ENCODE results near the gene C1orf141.
"Not testable (repeated sequence)": the region's sequence is repeated elsewhere in the genome, so short reads cannot be mapped to it uniquely, and the experiment has no call there.

Gene C1orf141

DNA sequence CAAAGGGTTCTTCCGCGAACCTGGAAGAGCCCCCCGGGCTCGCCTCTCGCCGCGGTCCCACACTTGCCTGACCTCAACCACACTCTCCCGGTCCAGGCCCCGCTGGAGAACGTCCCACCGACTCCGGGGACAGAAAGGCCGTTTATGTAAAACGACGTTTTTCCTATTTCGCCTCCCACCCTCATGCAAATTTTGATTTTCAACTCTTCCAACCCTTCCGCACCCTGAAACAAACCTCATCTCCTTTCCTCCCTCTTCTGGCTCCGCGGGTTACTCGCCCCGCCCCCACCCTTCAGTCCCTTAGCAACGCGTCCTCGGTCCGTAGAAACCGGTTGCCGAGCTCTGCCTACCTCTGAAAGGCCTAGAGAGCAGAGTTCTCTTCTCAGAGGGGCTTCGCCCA, at the start of gene C1orf141:
TSS of gene C1orf141 (minus strand) at position 276 of the 400 bp plus-strand sequence. CDS start 7,730 bp downstream, outside the sequence.
- peak; percentile 82 for DNase-seq

DNA sequence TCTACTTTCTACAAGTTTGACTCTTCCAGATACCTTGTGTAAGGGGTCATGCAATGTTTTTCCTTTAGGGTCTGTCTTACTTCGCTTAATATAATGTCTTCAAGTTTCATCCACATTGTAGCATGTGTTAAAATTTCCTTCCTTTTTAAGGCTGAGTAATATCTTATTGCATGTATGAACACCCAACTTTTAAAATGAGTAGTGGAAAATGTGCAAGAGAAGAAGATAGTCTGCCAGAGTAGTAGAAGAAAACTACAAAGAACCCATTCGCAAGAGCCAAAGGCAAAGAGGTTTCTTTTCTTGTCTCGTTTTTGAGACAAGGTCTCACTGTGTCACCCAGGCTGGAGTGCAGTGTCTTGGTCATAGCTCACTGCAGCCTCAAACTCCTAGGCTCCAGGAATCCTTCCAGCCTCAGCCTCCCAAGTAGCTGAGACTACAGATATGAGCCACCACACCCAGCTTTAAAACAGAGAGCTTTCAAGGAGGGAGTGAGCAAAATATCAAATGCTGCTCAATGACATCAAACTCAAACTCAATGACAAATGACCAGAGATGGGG, 40.8 kb upstream of the C1orf141 start:
- DNase-seq, result no peak

DNA sequence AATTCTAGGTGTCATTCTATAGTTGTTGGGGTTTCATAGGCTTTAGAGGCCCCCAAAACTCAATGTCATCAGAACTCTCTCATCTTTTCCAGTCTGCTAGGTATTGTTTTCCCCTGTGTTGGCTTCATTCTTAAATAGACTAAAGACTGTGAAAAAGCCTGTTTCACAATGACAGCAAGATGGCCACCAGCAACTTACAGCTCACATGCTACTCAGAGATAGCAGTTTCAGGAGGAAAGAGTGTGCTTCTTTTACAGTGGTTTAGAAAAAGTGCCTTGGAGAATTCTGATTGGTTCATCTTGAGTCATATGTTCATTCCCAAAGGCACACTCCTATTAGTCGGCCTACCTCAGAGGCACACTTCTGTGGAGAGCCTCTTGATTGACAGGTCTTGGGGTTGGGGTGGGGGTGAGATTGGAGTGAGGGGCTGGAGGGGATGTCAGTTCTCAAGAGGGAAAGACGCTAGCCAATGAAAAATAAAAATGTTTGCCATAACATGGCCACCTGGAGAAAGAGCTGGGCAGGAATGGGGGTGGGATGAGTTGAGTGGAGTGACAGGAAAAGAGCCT, 40.0 kb upstream of the C1orf141 start:
- no peak for DNase-seq

DNA sequence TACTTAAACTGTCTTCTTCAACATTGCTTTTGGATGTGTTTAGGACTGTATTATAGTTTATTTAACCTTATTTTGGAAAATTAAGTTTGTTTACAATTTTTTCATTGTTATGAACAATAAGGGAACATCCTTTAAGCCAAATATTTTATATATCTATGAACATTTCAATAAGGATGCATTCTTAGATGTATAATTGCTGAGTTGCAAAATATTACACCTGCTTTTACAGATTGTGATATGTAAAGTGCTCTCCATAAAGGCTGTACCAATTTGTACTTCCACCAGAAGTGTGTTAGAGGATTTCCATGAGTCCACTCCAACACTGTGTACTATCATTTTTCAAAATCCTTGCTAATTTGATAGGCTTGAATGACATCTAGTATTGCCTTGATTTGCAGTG, 39.2 kb upstream of the C1orf141 start:
- DNase-seq, result no peak

DNA sequence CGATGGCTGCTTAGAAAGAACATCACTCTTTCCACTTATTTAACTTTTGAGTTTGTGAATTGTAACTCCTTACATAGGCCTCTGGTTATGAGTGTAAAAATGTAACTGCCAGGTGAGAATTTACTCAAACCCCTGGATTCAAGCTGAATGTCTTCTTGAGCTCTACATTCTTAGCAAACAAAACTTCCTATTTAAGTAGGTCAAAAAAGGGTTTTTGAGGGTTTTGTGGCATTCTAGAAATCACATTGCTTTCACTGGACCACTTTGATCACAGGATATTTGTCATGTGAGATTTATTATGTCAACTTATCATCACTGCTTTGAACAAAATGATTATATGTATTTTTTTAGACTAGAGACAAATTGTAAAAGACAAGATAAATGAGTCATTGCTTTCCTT, 37.2 kb upstream of the C1orf141 start:
- no peak for DNase-seq

DNA sequence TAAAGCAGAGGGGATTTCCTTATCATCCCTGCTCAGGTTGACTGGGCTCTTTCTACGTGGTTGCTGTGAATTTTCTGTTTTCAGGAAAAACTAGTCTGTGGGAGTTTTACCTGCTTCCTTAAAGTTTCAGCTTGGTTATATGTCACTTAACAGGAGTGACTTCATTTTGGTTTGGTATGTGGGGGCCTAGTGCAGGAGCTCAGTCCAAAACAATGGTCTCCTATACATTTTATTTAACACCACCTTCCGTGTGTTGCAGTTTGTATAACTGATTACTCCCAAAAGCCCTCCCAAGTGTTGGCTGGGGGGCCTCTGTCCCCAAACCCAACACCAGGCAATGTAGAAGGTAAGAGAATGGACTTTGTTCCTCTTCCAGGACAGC, 36.8 kb upstream of the C1orf141 start:
- no peak for DNase-seq

DNA sequence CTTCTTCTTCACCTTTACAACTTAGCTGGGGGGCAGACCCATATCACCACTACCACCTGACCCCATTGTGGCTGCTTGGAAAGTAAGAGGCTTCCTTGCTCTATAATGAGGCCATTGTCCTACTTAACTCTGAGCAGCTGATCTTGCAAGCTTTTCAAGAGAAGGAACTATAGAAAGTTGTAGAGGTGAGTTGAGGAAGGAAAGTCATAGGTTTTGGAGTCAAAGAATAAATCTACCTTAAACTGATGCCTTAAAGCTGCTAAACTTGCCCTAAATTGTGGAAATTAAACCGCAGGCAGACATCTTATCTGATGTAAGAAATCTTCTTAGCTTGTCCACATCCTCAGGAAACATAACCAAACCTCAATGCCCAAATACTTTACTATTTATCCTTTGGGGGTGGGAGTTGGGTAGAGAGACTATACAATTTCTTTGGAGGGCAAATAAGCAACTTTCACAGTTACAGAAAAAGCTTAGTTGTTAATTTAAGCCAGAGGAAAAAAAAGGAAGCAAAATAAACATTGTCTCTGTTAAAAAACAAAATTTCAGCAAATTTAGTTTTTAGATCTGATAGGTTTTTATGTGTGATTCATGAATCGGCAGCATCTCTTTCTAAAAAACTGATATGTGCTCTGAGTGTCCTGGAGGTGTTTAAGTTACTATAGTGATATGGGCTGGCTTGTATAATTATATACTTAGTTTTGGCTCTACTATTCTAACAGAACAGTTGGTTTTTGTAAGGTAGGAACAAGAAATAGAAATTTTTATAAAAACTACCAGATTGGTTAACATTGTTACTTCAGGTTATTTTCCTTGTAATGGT, 36.2 kb upstream of the C1orf141 start:
- no peak for DNase-seq

DNA sequence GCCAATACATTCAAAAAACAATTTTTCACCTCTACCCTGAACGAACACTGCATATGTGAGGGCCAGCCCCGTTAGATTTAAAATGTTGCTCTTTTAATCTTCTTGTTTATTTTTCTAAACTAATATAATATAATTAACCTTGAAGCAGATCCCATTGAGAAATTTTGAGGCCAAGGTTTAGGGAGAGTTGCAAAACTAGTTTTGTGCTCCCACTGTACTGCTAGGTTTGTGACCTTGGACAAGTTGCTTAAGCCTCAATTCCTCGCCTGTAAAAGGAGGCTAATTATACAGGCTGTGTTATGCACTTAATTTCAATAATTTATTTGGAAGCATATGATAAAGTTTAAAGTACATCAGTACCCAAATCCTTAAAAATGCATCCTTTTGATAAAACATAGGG, 35.2 kb upstream of the C1orf141 start:
- DNase-seq, result no peak

DNA sequence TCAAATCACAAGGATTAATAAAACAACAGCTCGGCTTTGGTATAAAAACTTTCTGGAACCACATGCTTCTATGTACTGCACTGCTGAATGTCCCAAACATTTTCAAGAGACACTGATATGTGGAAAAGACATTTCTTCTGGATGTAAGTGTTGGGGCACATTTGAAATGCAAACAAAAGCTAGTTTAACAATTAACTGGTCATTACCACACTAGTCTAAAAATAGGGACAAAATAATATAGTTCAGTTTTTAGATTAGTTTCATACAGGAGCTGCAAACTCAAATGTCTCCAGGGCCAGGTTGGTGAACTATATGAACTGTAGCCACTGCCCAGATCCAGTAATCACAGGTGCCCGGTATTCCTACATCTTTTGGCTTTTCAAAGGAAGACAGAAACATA, 34.7 kb upstream of the C1orf141 start:
- no peak for DNase-seq

DNA sequence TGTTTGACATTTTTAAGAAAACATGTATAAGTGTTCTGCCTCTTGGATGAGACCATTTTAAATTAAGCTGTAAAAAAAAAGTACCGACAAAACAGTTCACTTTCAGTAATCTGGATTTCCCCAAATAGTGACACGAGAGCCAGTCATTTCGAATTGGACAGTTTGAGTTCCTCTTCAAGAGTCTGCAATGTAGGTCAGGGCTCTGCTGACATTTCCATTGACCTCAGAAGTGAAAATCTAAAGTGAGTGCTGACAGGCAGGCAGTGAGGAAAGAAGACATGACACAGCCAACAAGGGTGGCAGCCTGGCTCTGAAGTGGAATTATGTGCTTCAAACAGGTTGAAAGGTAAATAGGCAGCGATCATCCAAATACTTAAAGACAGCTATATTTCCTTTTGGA, 31.4 kb upstream of the C1orf141 start, which contains the start of gene IL23R:
TSS of gene IL23R (plus strand) at position 259 of the 400 bp plus-strand sequence. CDS start 1,667 bp downstream, outside the sequence.
- DNase-seq, result no peak

DNA sequence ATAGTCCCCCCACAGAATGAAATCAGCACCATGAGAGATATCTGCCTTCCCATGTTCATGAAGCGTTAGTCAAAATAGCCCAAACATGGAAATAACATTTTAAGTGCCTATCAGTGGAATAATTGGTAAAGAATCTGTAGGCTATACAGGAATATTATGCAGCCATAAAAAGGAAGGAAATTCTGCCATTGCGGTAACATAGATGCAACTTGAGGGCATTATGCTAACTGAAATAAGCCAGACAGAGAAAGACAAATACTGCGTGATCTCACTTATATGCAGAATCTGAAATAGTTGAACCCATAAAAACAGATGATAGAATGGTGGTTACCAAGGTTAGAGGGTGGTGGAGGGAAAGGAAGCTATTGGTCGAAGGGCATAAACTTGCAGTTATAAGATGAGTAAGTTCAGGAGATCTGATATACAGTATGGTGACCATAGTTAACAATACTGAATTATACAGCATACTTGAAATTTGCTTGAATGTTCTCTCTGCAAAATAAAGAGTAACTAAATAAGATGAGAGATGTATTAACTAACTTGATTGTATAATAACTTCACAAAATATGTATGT, 30.8 kb upstream of the C1orf141 start:
- no peak for DNase-seq

DNA sequence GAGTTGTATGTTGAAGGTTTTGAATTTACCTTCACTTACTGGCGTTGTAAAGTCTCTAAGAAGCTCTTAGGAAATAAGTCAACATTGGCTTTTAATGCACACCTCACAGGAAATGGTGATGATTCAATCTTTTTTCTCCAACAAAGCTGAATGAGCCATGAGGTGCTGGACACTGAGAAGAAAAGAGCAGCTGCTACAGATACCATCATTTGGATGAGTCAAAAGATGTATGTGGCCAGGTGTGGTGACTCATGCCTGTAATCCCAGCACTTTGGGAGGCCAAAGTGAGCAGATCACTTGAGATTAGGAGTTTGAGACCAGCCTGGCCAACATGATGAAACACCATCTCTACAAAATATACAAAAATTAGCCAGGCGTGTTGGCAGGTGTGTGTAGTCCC, 28.2 kb upstream of the C1orf141 start:
- DNase-seq, result no peak

DNA sequence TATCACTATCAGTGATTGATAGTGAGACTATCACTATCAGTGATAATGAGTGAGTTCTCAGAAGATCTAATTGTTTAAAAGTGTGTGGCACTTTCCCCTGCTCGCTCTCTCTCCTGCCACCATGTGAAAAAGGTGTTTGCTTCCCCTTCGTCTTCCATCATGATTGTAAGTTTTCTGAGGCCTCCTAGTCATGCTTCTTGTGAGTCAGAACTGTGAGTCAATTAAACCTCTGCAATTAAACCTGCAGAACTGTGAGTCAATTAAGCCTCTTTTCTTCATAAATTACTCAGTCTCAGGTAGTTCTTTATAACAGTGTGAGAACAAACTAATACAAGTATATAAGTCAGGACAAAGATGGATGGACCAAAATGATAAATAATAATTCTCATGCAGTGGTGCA, 24.5 kb upstream of the C1orf141 start:
- DNase-seq, result no peak

DNA sequence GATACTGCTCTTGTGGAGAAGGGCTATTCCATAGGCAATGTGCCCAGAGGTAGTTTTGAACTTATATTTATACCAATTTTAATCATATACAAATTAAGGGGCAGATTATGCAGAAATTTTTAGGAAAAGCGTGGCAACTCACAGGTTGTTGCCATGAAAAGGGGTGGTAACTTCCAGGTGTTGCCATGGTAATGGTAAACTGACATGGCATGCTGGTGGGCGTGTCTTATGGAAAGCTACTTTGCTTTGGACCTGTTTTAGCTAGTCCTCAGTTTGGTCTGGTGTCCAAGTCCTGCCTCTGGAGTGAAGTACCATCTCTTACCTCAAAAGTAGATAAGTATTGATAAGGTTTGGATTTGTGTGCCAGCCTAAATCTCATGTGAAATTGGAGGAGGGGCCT, 23.6 kb upstream of the C1orf141 start:
- no peak for DNase-seq

DNA sequence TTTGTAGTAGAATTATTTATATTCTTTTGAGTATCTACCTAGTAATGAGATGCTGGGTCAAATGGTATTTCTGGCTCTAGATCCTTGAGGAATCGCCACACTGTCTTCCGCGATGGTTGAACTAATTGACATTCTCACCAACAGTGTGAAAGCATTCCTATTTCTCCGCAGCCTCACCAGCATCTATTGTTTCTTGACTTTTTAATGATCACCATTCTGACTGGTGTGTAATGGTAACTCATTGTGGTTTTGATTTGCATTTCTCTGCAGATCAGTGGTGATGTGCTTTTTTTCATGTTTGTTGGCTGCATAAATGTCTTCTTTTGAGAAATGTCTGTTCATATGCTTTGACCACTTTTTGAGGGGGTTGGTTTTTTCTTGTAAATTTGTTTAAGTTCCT, 16.2 kb upstream of the C1orf141 start:
- DNase-seq, result no peak

DNA sequence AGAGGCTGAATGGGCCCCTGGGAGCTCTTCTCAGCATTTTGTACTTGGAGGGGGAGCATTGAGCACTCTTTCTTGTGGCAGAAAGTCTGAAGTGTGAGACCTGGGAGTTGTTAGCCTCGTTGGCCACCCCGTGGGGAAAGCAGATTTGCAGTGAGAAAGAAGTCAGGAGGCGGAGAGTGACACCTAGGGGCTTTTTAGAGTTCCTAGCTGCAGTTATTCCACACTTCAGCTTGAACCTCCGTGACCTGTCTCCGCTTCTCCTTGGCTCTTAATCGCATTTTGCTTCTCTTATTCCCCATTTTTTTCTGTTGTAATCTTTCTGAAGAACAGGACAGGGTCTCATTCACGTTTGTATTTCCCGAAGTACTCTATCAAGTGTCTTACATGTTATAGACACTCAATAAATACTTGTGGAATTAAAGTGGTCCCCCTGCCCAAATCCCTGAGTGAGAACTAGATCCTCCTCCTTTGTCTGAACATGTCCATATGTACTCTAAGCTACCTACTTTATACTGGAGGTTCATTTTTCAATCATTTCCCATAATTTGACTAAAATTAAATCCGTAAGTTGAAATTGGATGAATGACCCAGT, 14.5 kb upstream of the C1orf141 start:
- peak; percentile 69 for DNase-seq

DNA sequence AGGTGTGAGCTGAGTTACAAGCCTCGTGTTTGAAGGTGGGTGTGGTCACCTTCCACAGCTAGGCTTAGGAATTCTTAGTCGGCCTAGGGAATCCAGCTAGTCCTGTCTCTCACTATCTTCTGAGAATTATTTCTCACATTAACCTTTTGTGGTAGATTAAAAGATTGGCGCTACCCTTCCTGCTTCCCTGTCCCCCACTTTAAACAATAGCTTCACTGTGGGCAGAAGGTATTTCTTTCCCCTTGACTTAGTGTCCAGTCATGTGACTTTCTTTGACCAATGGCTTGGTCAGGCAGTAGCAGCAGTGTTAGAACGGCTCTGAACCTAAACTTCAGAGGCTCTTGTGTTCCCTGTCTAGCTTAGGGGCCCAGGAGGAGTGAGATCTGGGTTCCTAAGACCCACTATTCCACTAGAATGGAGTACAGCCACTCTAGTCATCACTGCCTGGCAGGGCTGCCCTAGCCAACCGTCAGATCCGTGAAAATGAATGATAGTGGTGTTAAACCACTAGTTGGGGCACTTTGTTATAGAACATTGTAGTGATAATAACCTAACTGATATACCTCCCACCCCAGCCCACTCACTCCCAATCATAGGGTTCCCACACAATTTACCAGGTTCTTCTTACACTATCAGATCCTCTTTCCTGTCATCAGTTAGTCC, 13.9 kb upstream of the C1orf141 start:
- DNase-seq, result no peak

DNA sequence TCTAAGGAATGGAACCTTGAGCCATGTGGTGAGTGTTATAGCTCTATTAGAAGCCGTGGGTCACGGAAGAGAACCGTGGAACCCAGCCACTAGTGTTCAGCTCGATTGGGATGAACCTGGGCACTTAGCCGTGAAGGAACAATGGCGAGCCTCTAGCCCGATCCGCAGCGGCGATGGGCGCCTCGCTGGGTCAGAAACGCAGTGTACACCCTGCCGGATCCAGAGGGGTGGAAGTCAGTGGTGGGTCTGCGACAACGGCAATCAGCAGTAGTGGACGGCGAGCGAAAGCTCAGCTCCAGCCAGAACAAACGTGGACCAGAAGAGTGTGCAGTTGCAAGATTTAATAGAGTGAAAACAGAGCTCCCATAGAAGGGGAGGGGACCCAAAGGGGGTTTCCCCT, 13.2 kb upstream of the C1orf141 start:
- DNase-seq, result not testable (repeated sequence)

DNA sequence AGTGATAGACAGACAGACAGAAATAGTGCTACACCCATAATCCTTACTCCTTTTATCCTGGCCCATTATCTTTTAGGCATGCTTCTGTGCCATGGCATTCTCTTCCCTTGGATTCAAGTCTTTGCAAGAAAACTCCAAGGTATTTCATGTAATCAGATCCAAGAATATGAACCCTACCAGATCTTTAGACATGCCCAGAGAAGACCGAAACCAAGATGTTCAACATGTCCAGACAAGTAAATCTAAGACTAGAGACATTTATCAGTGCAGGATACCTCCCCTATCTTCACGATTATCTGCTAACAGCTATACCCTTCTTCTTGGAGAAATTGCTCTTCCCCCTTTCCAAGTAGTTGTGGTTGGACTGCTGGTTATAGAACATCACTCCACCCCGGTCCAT, 11.8 kb upstream of the C1orf141 start:
- no peak for DNase-seq

DNA sequence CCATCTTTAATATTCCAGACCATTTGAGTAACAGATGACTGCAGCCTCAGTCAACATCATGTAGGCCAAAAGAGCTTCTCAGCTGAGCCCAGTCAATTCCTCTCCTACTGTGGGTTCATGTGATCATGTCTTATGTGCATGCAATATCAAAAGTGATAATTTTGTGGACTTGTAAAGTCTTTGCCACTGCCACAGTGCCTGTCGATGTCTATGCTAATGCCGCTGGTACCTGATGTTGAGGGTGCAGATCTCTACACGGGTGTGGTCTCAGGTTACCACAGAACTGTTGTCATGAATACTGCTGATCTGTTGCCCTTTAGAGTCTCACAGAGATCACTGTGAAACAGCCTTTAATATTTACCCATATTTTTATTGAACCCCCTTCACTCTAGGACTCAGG, 11.3 kb upstream of the C1orf141 start:
- DNase-seq, result no peak

DNA sequence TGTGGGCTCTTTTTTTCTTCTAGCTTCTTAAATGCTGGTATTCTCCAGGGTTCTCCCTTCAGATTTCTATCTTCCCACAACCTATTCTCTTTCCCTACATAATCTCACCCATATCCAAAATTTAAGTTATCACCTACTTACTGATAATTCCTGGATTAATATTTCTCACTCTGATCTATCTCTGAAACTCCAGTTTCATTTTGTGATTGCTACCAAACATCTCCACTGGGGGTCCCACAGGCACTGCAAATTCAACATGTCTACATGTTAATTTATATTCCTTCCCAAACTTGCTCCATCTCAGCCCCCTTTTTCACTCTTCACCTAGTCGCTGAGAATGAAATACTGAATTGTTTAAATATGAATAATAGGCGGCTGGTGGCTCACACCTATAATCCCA, 9.9 kb upstream of the C1orf141 start:
- DNase-seq, result no peak

DNA sequence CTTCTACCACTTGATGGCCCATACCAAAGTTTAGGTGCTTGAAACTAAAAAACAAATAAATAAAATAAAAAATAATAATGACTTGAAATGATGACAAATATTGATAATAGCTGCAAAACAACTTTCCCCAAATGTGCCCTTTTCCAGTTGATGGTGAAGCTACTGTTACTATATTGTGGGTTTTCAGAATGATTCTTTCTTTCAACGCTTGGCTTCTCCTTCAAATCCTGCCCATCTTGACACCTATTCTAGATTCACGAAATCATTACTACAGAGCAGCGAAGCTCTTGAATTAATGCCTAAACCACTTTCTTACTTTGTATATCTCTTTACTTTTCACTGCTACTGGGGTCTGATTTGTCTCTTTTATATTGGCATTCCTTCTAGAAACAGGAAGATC, 9.2 kb upstream of the C1orf141 start:
- no peak for DNase-seq

DNA sequence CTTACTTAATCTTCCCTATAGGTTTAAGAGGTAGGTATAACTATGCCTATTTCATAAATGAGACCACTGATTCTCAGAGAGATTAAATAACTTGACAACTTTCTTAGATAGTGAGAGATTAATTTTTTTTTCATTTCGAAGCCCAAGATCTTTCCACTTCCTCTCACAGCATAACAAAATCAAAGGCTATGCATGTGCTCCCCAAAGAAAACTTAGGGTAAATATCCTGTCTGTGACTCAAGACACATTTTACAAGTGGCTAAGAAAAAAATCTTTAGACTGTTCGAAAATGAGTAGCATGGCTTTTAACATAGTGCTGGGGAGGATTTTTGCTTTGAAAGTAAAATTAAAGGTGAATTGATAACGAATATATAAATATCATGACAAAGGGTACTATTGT, 8.2 kb upstream of the C1orf141 start:
- no peak for DNase-seq

Data from retina (tissue), 1 donor.